ENCODE results near the gene ZNF667. TPM values are rescaled to one million over a fixed set of nuclear protein-coding genes. Genes with fewer than 3 reads are reported as not detected.

ZNF667 gene
- total and polyA plus RNA-seq, 2 experiments from 2014 or later, result 5.6 to 8.6 TPM

DNA sequence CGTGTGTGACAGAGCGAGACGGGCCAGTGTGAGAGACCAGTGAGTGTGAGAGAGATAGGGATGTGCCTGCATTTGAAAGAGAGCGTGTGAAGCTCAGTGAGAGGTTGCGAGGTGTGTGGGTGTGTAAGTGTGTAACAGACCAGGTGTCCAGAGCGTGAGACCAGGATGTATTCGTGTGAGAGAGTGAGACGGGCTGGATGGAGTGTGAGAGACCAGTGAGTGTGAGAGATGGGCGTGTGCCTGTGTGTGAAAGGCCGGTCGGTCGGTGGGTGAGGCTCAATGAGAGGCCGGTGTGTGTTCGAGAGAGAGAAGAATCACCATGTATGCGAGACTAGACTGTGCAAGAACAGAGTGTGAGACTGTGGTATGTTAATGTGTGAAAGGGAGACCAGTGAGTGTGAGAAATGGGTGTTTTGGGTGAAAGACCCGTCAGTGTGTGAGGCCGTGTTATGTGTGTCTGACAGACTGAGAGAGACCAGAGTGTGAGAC, 31.2 kb upstream of the ZNF667 start (continued):
- TF ChIP-seq, protein P1, sequence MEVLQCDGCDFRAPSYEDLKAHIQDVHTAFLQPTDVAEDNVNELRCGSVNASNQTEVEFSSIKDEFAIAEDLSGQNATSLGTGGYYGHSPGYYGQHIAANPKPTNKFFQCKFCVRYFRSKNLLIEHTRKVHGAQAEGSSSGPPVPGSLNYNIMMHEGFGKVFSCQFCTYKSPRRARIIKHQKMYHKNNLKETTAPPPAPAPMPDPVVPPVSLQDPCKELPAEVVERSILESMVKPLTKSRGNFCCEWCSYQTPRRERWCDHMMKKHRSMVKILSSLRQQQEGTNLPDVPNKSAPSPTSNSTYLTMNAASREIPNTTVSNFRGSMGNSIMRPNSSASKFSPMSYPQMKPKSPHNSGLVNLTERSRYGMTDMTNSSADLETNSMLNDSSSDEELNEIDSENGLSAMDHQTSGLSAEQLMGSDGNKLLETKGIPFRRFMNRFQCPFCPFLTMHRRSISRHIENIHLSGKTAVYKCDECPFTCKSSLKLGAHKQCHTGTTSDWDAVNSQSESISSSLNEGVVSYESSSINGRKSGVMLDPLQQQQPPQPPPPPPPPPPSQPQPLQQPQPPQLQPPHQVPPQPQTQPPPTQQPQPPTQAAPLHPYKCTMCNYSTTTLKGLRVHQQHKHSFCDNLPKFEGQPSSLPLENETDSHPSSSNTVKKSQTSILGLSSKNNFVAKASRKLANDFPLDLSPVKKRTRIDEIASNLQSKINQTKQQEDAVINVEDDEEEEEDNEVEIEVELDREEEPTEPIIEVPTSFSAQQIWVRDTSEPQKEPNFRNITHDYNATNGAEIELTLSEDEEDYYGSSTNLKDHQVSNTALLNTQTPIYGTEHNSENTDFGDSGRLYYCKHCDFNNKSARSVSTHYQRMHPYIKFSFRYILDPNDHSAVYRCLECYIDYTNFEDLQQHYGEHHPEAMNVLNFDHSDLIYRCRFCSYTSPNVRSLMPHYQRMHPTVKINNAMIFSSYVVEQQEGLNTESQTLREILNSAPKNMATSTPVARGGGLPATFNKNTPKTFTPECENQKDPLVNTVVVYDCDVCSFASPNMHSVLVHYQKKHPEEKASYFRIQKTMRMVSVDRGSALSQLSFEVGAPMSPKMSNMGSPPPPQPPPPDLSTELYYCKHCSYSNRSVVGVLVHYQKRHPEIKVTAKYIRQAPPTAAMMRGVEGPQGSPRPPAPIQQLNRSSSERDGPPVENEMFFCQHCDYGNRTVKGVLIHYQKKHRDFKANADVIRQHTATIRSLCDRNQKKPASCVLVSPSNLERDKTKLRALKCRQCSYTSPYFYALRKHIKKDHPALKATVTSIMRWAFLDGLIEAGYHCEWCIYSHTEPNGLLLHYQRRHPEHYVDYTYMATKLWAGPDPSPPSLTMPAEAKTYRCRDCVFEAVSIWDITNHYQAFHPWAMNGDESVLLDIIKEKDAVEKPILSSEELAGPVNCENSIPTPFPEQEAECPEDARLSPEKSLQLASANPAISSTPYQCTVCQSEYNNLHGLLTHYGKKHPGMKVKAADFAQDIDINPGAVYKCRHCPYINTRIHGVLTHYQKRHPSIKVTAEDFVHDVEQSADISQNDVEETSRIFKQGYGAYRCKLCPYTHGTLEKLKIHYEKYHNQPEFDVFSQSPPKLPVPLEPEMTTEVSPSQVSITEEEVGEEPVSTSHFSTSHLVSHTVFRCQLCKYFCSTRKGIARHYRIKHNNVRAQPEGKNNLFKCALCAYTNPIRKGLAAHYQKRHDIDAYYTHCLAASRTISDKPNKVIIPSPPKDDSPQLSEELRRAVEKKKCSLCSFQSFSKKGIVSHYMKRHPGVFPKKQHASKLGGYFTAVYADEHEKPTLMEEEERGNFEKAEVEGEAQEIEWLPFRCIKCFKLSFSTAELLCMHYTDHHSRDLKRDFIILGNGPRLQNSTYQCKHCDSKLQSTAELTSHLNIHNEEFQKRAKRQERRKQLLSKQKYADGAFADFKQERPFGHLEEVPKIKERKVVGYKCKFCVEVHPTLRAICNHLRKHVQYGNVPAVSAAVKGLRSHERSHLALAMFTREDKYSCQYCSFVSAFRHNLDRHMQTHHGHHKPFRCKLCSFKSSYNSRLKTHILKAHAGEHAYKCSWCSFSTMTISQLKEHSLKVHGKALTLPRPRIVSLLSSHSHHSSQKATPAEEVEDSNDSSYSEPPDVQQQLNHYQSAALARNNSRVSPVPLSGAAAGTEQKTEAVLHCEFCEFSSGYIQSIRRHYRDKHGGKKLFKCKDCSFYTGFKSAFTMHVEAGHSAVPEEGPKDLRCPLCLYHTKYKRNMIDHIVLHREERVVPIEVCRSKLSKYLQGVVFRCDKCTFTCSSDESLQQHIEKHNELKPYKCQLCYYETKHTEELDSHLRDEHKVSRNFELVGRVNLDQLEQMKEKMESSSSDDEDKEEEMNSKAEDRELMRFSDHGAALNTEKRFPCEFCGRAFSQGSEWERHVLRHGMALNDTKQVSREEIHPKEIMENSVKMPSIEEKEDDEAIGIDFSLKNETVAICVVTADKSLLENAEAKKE (CRISPR knock-in tag; IDR thresholded peaks at IDR 0.05), result no peak
- TF ChIP-seq NANOG (IDR thresholded peaks at IDR 0.05; ENCODE audit: borderline replicate concordance) (no peak), ZNF114 (CRISPR knock-in tag; IDR thresholded peaks at IDR 0.05) (no peak), CREB1 (CRISPR knock-in tag; IDR thresholded peaks at IDR 0.05; ENCODE audit: low read depth) (no peak), STAT1 (IDR thresholded peaks at IDR 0.05; ENCODE audit: unreplicated experiment) (no peak), ZNF331 (CRISPR knock-in tag; IDR thresholded peaks at IDR 0.05; ENCODE audit: low read depth) (no peak), POLR2AphosphoS5 (IDR thresholded peaks at IDR 0.05; ENCODE audit: low read depth) (no peak)
- TF ChIP-seq, protein P2, sequence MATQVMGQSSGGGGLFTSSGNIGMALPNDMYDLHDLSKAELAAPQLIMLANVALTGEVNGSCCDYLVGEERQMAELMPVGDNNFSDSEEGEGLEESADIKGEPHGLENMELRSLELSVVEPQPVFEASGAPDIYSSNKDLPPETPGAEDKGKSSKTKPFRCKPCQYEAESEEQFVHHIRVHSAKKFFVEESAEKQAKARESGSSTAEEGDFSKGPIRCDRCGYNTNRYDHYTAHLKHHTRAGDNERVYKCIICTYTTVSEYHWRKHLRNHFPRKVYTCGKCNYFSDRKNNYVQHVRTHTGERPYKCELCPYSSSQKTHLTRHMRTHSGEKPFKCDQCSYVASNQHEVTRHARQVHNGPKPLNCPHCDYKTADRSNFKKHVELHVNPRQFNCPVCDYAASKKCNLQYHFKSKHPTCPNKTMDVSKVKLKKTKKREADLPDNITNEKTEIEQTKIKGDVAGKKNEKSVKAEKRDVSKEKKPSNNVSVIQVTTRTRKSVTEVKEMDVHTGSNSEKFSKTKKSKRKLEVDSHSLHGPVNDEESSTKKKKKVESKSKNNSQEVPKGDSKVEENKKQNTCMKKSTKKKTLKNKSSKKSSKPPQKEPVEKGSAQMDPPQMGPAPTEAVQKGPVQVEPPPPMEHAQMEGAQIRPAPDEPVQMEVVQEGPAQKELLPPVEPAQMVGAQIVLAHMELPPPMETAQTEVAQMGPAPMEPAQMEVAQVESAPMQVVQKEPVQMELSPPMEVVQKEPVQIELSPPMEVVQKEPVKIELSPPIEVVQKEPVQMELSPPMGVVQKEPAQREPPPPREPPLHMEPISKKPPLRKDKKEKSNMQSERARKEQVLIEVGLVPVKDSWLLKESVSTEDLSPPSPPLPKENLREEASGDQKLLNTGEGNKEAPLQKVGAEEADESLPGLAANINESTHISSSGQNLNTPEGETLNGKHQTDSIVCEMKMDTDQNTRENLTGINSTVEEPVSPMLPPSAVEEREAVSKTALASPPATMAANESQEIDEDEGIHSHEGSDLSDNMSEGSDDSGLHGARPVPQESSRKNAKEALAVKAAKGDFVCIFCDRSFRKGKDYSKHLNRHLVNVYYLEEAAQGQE (IDR thresholded peaks at IDR 0.05; ENCODE audit: unreplicated experiment), result no peak
- TF ChIP-seq, protein P3, sequence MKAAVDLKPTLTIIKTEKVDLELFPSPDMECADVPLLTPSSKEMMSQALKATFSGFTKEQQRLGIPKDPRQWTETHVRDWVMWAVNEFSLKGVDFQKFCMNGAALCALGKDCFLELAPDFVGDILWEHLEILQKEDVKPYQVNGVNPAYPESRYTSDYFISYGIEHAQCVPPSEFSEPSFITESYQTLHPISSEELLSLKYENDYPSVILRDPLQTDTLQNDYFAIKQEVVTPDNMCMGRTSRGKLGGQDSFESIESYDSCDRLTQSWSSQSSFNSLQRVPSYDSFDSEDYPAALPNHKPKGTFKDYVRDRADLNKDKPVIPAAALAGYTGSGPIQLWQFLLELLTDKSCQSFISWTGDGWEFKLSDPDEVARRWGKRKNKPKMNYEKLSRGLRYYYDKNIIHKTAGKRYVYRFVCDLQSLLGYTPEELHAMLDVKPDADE (IDR thresholded peaks at IDR 0.05), result no peak
